ENCODE results near the gene DNAJB12. TPM values are rescaled to one million over a fixed set of nuclear protein-coding genes. Genes with fewer than 3 reads are reported as not detected.

The DNAJB12 gene
- total RNA-seq, 1 experiment from 2014 or later, result 27.6 TPM

GRCh38 chr10:72315611-72316385 lies 38.9 kb downstream of the DNAJB12 start:
- Histone ChIP-seq H4K8ac (replicated peaks; ENCODE audit: insufficient read length, low read depth, low read length) (no peak overlapping the region), H3K14ac (ENCODE audit: insufficient read depth, low read length) (no peak overlapping the region), H3K4me1 (ENCODE audit: insufficient read depth, low read length) (peaks cover under 1% of the 10 kb centered on the region; the same call in 1 of the 2 replicates), H3K56ac (ENCODE audit: insufficient read length, low read depth, low read length) (no peak overlapping the region), H3K9me3 (ENCODE audit: control insufficient read depth, low read depth, low read length) (no peaks in the 10 kb centered on the region), H3K23me2 (ENCODE audit: insufficient read length, low read depth, low read length, poor library complexity, severe bottlenecking) (peaks cover 3% of the 10 kb centered on the region), H4K20me1 (ENCODE audit: control insufficient read depth, insufficient read depth, insufficient read length) (no peaks in the 10 kb centered on the region), H3K18ac (ENCODE audit: insufficient read length, low read depth, low read length) (no peak overlapping the region), H2AK5ac (ENCODE audit: insufficient read length, low read length) (no peak overlapping the region), H2BK20ac (ENCODE audit: low read depth, low read length, poor library complexity, severe bottlenecking) (no peak overlapping the region), H2BK12ac (ENCODE audit: insufficient read length, low read depth, low read length) (no peak overlapping the region), H4K5ac (ENCODE audit: insufficient read length, low read depth, low read length) (no peak overlapping the region), H3K27me3 (ENCODE audit: insufficient read depth, low read length) (no peaks in the 10 kb centered on the region), H3K79me1 (ENCODE audit: insufficient read depth, low read depth, low read length, poor library complexity, severe bottlenecking) (no peaks in the 10 kb centered on the region), H2BK120ac (ENCODE audit: low read depth, low read length, poor library complexity, severe bottlenecking) (no peak overlapping the region), H3K23ac (ENCODE audit: insufficient read length, low read depth, low read length) (no peak overlapping the region), H2BK15ac (ENCODE audit: low read depth, low read length) (no peak overlapping the region), H2AFZ (ENCODE audit: low read length) (no peak overlapping the region), H3T11ph (ENCODE audit: low read length) (no peak overlapping the region), H3K4ac (ENCODE audit: low read depth, low read length) (no peak overlapping the region), H3K79me2 (ENCODE audit: insufficient read depth, low read length) (no peaks in the 10 kb centered on the region), H3K27ac (ENCODE audit: insufficient read length, low read depth, low read length) (no peak overlapping the region), H3K9ac (ENCODE audit: extremely low read depth, insufficient read length, low read length) (no peak overlapping the region), H2BK5ac (ENCODE audit: insufficient read length, low read length) (no peak overlapping the region), H4K91ac (ENCODE audit: insufficient read length, low read depth, low read length) (no peak overlapping the region), H3K4me2 (ENCODE audit: insufficient read depth, insufficient read length, low read length) (no peak overlapping the region)
- Mint-ChIP-seq H3K27me3 (ENCODE audit: low read depth) (peaks cover 2% of the 10 kb centered on the region), H3K27ac (peak overlapping the region; percentile 66 to 87 (median 85); a peak in 2 of 7 replicates), H3K4me3 (no peak overlapping the region), H3K9me3 (no peaks in the 10 kb centered on the region; a peak in 1 of 5 replicates), H3K4me1 (peaks cover 34 to 37% of the 10 kb centered on the region in 2 experiments), H3K36me3 (ENCODE audit: insufficient read depth in 1 of 3, low read depth in 3 of 3) (no peaks in the 10 kb centered on the region)
- DNase-seq, result no peak
- no CpG with 5 or more reads among the region's 2 CpGs for WGBS (ENCODE audit: extremely low coverage, insufficient read length, low lambda C conversion rate)
- no peak for TF ChIP-seq CTCF (conservative IDR thresholded peaks at IDR 0.05)
